Mammary epithelial cell (primary cell): Measurements from ENCODE around the gene ADH1B.
"Not testable (repeated sequence)": the region's sequence is repeated elsewhere in the genome, so short reads cannot be mapped to it uniquely, and the experiment has no call there.

Experiments
- CTCF ChIP-seq, 2 donors: IDR thresholded peaks in 1 of 2; conservative IDR thresholded peaks in 1 of 2; 2 replicates each; pipeline ENCODE4 v1.5.1; 2011 to 2012; ENCODE audit warnings: inconsistent platforms in 2 of 2, low read length in 2 of 2, mild to moderate bottlenecking in 2 of 2, control low read depth in 1 of 2, low read depth in 1 of 2; ENCODE audit not compliant: insufficient read depth in 1 of 2; ENCODE audit errors: extremely low read depth in 1 of 2
- EZH2 ChIP-seq: IDR thresholded peaks from 2 replicates; pipeline ENCODE4 v1.6.1; 2012; ENCODE audit warnings: low read length, inconsistent platforms, borderline replicate concordance

DNA sequence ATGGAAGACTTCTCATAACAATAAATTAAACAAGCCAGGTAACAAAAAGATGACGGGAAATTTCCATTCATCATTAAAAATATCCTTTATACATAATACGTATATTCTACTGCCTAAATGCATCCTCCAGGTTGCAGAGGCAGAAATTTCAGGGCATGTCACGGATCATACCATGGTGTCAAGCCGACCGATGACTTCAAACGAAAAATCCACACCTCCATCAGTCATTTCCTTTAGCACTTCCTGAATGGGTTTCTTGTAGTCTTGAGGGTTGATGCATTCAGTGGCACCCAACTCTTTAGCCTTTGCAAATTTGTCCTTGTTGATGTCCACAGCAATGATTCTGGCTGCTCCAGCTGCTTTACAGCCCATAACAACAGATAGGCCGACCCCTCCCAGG, 21.4 kb upstream of the ADH1B start:
- not testable (repeated sequence) for TF ChIP-seq CTCF (conservative IDR thresholded peaks at IDR 0.05 in 1 of 2, IDR thresholded peaks at IDR 0.05 in 1 of 2; ENCODE audit: extremely low read depth in 1 of 2, insufficient read depth in 1 of 2, low read depth in 1 of 2, low read length in 2 of 2); EZH2
